Activated T-cell treated with anti-CD3 and anti-CD28 coated beads for 24 hours (primary cell): ENCODE results near the gene DAB2IP.

ENCODE experiments used
- DNase-seq: peaks from one replicate; pipeline ENCODE4 v3.0.0-alpha.2; 2020; ENCODE audit warnings: low read depth

Gene DAB2IP

DNA sequence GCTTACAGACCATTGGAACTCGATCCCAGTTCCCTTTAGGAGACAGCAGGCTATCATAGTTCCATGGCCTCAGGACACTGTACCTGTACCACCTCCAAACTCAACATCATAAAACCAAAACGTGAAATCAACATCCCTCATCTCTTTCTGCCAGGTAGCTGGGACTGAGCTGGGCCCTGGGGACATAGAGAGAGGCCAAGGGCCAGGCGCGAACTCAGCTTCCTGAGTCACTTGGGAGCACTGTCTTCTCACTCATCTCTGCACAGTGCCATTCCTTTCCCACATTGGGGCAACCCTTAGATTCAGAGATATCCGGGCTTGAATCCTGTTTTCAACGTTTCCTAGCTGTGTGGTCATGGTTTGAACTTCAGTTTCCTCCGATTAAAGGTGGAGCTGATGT is 12.2 kb downstream of the DAB2IP start:
- no peak for DNase-seq

DNA sequence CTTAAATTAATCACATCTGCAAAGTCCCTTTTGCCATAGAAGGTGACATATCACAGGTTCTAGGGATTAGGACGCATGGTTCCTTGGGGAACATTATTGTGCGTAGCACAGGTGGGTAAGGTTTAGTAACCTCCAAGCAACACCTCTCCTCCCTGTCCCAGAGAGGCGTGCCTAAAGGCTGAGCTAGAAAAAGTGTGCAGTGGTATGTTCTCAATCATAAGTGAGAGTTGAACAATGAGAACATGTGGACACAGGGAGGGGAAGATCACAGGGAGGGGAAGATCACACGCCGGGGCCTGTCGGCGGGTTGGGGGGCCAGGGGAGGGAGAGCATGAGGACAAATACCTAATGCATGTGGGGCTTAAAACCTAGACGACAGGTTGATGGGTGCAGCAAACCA is 14.9 kb downstream of the DAB2IP start:
- no peak for DNase-seq

DNA sequence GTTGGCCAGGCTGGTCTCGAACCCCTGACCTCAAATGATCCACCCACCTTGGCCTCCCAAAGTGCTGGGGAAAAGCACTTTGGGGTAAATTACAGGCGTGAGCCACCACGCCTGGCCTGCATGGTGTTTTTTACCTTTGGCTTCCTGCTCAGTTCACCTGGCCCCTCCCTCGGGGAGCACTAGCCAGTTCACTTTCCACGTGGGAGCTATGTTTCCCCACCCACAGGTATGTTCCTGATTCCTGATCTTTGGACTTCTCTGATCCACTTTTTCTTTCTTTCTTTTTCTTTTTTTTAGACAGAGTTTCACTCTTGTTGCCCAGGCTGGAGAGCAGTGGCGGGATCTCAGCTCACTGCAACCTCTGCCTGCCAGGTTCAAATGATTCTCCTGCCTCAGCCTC is 15.8 kb downstream of the DAB2IP start:
- DNase-seq, result no peak

DNA sequence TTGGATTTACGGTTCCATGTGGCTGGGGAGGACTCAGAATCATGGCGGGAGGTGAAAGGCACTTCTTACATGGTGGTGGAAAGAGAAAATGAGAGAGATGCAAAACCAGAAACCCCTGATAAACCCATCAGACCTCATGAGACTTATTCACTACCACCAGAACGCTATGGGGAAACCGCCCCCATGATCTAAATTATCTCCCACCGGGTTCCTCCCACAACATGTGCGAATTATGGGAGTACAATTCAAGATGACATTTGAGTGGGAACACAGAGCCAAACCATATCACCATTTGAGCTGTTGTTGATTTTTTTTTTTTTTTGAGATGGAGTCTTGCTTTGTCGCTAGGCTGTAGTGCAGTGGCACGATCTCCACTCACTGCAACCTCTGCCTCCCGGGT is 16.5 kb downstream of the DAB2IP start:
- DNase-seq, result no peak

DNA sequence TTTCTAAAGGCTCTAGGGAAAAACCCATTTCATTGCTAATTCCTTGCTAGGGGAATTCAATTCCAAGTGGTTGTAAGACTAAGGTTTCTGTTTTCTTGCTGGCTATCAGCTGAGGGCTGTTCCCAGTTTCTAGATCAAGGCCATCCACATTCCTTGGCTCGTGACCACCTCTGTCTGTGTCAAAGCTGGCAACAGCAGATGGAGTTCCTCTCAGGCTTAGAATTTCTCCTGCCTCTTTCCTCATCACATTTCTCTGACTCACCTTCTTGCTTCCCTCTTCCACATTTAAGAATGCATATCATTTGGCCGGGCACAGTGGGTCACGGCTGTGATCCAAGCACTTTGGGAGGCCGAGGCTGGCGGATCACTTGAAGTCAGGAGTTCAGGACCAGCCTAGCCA is 19.0 kb downstream of the DAB2IP start:
- no peak for DNase-seq

DNA sequence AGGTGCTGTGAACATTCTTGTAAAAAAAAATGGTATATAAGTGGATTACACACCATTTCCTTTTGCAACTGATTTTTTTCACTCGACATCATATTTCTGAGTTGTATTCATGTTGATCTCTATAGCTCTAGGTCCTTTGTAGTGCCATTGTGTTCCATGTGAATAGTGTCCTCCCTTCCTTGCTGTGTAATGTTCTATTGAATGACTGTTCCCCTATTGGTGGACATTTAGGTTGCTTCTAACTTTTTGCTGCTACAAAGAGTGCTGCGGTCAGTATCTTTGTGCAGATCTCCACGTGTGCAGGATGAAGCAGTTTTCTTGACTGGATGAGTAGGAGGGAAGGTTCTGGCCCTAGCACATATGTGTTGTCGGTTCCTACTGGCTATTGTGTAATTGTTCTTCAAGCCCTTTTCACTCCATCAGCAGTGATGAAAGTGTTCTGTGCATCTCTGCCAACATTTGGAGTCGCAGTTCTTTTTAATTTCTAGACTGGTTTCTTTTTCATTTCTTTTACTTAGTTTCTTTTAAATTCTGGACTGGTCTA is 20.2 kb downstream of the DAB2IP start:
- DNase-seq, result no peak

DNA sequence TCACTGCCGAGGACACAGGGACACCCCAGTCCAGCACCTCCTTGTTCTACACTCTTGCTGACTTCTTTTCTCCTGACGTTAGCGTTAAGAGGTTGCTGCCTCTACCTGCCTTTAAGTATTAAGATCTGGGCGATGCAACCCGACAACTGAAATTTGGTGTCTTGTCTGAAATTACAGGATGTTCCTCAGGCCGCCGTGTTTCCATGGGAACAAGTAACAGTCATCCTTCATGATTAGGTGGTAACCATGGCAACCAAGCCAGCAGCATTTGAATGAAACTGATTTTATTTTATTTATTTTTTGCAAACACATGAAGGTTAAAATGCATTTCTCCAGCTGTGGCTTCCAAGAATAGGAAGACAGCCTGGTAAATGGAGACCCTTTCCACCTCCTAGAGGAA is 20.8 kb downstream of the DAB2IP start:
- DNase-seq, result no peak

DNA sequence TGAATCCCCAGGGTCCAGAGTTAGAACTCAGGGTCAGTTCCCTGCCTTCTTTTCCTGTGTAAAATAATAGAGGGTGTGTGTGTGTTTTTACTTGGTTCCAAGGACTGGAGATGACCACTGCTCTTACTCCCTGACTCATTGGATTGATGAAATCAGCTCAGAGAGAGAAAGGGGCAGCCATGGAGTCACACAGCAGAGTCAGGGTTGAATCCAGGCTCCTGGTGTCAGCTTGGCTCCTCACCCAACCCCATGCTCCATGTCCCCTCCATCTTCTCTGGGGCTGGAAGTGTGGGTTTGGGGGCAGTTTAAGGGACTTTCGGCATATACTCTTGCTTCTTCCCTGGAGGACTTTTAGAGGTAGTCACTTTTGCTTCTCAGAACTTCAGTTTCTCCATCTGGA is 21.6 kb downstream of the DAB2IP start:
- DNase-seq, result no peak

DNA sequence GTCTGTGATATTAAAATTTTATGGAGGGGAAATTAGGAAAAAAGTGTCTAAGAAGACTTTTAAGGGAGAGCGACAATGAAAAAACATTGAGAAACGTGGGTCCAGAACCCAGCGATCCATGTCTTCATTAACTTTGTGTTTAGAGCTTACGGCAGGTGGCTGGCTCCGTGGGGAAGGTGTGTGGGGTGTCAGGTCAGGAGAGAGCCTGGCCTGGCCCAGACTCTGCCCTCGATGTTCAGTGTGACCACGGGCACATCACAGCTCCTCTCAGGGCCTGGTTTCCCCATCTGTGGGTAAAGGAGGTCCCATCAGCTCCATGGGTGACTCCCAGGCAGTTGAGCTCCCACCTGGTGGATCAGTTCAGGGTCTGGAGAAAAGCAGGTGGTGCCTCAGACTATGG is 22.1 kb downstream of the DAB2IP start:
- no peak for DNase-seq

DNA sequence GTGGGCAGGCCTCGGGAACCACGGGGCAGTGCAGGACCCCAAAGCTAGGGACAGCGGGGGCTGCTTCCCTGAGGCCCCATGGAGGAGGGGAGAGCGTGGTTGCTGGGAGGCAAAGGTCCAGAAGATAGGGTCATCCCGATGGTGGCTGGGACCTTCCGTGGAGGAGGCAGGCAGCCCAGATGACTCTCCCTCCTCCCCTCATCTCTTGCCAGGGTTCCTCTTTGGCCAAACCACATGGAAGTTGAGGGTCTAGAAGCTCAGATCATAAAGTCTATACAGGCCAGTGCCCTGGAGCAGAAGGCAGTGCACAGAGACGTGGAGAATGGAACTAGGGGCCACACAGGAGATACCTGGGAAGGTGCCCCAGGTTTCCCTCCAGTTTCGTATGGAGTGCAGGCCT is 22.6 kb downstream of the DAB2IP start:
- no peak for DNase-seq

DNA sequence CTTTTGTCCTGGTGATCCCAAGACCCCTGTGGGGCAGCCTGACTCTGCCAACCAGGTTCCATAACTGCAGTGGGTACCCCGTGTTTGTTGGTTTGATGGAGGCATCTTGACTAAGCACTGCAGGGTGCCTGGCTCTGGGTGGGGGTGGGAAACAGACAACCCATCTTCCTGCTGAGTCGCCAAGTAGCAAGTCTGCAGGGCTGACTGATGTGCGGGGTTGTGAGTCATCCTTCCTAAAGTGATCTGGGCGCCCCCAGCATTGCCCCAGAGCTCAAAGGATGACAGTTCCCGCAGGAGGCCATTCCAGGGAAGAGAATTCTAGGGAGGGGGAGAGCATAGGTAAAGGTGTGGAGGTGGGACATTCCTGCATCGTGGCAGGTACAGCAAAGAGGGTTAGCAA is 23.5 kb downstream of the DAB2IP start:
- DNase-seq, result no peak

DNA sequence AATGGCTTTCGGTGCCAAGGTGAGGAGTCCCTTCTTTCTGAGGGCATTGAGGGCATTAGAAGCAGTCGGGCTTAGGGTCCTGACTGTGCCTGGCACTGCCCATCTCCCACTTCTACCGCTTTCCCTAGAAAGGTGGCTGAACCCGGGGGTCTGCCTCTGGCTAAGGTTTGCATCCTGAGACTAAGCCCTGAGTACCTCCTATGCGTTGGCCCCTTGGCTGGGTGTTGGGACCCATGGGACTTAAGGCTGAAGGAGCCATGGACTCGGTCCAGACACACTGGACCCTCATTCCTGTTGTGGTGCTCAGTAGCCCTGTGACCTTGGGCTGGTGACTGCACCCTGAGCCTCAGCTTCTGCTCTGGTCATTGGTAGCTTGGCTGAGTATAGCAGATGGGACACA is 23.9 kb downstream of the DAB2IP start:
- DNase-seq, result no peak

DNA sequence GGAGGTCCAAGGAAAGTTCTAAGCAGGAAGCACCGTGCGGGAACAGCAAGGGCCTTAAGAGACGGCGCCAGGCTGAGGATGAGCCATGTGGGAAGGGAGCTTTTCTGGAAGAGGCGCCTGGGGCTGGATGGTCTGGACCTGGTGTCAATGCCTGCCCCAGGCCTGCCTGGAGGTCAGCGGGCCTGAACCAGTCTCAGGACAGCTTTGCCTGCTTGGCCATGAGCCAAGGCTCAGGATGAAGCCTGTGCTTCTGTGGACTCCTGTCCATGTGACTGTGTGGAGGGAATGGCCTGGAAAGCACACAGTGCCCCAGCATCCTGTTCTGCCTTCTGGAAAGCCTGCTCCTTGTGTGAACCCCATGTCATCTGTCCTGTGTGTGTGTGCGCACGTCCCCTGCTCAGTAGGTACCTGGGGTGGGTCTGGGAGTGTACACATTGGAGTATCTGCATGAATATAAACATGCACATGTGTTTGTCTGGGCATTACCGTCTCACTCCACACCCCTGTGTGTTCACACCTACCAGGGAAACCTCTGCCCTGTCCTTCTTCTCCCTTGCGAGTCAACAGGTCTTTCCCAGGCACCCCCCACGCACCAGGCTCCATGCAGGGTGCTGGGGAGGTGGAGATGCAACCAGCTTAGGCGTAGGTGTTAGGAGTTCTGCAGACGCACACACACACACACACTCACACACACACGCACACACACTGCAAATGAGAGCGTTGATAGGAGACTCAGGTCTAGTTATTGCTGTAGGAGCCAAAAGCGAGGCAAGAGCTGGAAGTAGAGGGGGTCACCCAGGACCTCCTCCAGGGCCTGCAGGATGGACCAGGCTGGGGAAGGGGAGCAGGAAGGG is 24.8 kb downstream of the DAB2IP start:
- no peak for DNase-seq

DNA sequence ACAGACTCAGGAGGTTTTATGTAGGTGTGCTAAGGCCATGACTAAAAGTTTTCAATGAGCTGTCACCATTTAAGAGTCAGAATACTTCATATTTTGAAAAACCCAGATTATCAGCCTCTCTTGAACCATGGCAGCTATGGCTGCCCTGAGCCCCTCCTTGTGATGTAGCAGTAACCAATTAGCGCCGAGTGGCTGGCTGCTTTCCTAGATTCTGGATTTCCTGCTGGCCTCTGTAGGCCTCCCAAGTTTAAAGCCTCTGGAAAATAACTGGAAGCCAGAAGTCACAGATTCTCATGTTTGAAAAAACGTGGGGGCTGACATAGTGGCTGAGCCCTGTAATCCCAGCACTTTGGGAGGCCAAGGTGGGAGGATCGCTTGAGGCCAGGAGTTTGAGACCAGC is 25.5 kb downstream of the DAB2IP start:
- DNase-seq, result no peak

DNA sequence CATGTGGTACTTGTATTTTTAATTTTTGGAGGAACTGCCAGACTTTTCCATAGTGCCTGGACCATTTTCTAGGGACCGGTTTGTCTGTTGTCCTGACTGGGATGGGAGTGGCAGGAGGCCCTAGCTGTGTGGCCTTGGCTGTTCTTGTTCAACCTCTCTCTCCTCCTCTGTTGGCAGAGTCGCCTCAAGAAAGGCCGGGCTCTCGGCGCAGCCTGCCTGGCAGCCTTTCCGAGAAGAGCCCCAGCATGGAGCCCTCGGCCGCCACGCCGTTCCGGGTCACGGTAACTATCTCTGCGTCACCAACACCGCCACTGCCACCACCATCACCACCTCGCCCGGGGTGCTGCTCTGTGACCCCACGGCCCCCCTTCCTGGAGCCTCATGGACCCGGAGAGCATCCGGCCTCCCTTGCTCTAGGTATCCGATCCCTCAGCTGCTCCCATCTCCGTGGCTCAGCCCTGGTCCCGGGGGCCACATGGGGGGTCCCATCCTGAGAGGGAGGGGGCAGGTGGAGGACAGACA is 27.1 kb downstream of the DAB2IP start:
- DNase-seq, result no peak

DNA sequence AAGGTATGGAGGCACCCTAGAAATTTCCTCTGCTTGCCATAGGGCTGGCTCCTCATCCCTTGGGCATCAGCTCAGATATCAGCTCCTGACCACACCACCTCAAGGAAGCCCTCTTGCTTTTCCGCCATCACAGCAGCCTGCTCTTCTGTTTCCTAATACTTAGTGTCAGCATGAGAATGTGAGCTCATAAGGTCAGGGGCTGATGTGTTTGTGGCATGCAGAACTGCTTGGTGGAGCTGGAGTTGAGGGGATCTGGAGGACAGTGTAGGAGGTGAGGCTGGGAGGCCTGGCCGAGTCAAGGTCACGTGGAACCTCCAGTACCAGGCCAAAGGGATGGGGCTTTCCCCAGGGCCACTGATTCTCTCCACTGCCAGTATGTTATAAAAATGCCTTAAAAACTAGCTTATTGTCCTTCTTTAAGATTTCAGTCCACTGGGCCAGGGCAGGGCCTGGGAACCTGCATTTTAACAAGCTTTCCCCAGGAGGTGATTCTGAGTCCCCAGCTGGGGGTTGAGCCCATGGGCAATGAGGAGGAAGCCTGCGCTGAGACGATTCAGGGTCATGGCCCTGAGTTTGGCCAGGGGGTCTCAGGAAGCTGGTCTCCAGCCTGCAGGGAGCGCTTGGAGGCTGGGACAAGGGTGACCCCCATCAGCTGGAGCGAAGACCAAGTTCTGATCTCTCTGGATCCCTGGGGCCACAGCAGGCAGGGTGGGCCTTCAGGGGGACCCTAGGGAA is 28.6 kb downstream of the DAB2IP start:
- DNase-seq, result no peak

DNA sequence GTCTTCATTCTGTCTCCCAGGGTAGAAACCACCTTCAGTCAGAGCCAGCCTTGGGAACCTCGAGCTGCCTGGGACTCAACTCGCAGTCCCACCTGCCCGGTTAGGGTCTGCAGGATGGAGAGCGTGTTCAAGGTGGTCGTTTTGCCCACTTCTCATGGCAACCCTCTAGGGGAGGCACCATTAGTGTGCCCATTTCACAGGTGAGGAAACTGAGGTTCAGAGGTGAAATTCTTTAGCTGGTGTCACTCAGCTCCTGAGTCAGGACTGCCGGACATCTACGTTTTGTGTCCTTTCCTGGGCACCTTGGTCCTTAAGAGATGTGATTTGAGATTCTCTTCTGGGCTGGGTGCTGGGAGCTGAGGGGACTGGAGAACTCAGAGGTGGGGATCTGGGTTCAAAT is 30.0 kb downstream of the DAB2IP start:
- no peak for DNase-seq

DNA sequence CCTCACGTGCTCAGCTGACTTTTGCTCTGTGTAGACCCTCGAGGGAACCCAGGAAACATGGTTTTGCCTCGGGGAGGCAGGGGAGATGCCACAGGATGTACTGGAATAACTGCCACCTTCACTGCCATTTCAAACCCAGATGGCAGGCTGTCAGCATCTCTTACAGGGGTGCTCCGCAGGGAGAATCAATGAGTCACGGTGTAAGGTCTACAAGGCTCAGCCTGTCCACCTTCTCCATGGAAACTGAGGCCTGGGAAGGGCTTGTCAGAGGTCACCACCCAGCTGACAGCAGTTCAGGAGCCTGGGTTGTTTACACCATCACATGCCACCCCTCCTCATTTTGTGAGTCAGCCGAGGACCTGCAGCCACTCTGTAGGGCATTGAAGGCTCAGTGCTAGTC is 30.8 kb downstream of the DAB2IP start:
- no peak for DNase-seq

DNA sequence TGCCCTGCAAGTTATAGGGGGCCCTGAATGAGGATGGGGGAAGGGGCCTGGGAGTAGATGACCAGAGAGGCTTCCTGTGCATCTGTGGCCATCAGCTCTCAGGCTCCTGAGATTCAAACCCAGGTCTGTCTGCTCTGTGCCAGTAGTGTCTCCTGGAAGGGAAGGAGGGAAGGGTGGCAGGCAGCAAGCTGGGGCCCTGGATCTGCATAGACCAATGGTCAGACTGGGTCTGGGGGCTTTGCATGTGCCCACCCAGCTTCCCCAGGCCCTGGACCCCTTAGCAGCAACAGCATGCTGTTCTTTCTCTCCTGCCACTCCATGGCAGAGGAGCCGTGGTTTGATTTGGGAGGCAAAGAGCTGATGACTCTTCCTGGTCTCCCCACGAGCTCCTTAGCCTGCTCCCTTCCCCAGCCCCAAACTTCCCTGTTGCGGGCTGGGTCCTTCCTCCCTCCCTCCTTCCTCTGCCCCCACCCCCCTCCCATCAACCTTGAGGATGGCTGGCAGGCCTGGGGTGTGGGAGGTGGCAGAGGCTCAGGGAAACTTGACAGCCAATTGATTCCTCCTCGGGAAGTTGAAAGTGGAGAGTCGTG is 31.6 kb downstream of the DAB2IP start:
- no peak for DNase-seq

DNA sequence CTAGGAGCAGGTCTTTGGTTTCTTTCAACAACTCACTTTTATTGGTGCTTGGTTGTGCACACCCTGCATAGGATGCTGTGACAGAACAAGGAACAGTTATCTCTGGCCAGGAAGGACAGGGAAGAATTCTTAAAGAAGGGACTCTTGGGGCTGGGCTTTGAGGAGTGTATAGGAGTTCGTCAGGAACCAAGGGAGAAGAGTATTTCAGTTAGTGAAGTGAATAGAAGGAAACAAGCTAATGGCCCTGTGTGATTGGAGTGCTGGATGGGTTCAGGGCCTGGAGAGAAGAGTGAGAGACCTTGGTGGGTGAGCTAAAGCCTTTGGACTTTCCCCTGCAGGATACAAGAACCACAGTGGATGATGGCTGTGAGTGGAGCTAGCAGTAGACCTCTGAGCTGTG is 32.2 kb downstream of the DAB2IP start:
- DNase-seq, result no peak

DNA sequence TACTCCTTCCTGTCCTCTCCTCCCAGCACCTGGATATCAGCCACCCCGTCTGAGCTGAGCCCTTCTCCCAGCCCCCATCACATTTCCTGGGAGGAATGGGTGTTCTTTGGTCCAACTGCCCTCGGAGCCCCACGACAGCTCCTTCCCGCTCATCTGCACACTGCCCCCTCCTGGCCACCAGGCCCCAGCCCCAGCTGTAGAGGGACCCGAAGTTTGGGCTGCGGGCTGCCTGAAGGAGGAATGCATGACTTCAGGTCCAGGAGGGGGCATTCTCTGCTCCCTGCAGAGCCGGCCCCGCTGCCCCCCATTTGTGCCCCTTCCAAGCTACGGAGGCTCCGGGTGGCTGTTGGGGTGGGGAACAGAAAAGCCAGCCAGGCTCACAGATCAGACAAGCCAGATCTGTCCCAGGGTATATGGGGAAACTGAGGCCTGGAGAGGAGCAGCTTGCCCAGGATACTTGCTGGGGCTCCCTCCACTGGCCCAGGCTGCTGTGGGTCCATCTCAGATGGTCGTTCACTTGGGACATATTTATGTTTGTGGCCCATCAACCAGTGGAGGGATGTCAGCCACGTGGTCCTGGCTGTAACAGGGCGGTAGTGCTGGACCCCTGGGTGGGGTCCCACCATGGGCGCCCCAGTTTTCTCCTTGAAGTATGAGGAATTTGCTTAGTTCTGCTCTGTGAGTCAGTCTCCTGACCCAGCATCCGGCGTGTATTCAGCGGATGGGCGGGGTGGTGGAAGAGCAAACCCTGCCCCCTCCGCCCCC is 33.1 kb downstream of the DAB2IP start:
- no peak for DNase-seq
